B cell (primary cell): Measurements from ENCODE around the gene GSTA4.

Source experiments
- CTCF ChIP-seq: fragments of 200-600 bp; IDR thresholded peaks from one replicate; pipeline ENCODE4 v1.8.0; 2022; ENCODE audit warnings: antibody characterized with exemption, mild to moderate bottlenecking
- EZH2 ChIP-seq: IDR thresholded peaks from 2 replicates; pipeline ENCODE4 v1.6.1; 2012; ENCODE audit warnings: borderline replicate concordance, low read depth, mild to moderate bottlenecking, moderate library complexity, low read length; ENCODE audit not compliant: insufficient read depth, poor library complexity, severe bottlenecking

- TF ChIP-seq EZH2 (no peak), CTCF (no peak)
These were observed 36.2 kb upstream of the GSTA4 start for GRCh38 chr6:53031281-53031680.
